Natural killer cell (primary cell): ENCODE results near the gene PRCP. TPM values are rescaled to one million over a fixed set of nuclear protein-coding genes. Genes with fewer than 3 reads are reported as not detected.
A peak's percentile ranks its signal among the peaks of the same experiment; 100 is the strongest.
"Not testable (repeated sequence)": the region's sequence is repeated elsewhere in the genome, so short reads cannot be mapped to it uniquely, and the experiment has no call there.

Experiments
- ATAC-seq, 3 donors: fragments of 150-1000 bp in 2 of 3; fragments of 200-7000 bp in 1 of 3; cut with Tn5 transposase; 1 replicate in 1 of 3; 2 replicates in 2 of 3; pipeline ENCODE4 v1.10.0; 2021; ENCODE audit warnings: mild to moderate bottlenecking in 2 of 3, moderate library complexity in 2 of 3
- DNase-seq, 2 donors: peaks; one replicate each; pipeline versions ENCODE4 v3.0.0 to v3.0.0-alpha.2; 2013 to 2021; ENCODE audit warnings: mixed read lengths in 1 of 2
- H3K27ac ChIP-seq: one replicate; pipeline ENCODE4 v1.5.1; 2013; ENCODE audit warnings: mild to moderate bottlenecking, low read length
- H3K27me3 ChIP-seq: one replicate; pipeline ENCODE4 v1.6.1; 2013; ENCODE audit warnings: low read length; ENCODE audit not compliant: control insufficient read depth, insufficient read depth
- H3K36me3 ChIP-seq: one replicate; pipeline ENCODE4 v1.6.1; 2013; ENCODE audit warnings: low read length; ENCODE audit not compliant: control insufficient read depth, insufficient read depth
- H3K4me1 ChIP-seq: one replicate; pipeline ENCODE4 v1.6.1; 2013; ENCODE audit warnings: low read length; ENCODE audit not compliant: control insufficient read depth, insufficient read depth
- H3K4me3 ChIP-seq: one replicate; pipeline ENCODE4 v1.5.1; 2013; ENCODE audit warnings: low read length
- H3K9me3 ChIP-seq: one replicate; pipeline ENCODE4 v1.6.1; 2013; ENCODE audit warnings: low read length; ENCODE audit not compliant: control insufficient read depth, insufficient read depth
- H3K27ac Mint-ChIP-seq, 2 donors: one replicate each; pipeline ENCODE4 v1.8.0; 2022; ENCODE audit warnings: mild to moderate bottlenecking in 2 of 2, mixed read lengths in 2 of 2, moderate library complexity in 1 of 2
- H3K27me3 Mint-ChIP-seq, 2 donors: one replicate each; pipeline ENCODE4 v1.8.0; 2022; ENCODE audit warnings: low read depth in 2 of 2, mixed read lengths in 2 of 2
- H3K36me3 Mint-ChIP-seq: one replicate; pipeline ENCODE4 v1.8.0; 2022; ENCODE audit warnings: mixed read lengths
- H3K4me1 Mint-ChIP-seq, 2 donors: one replicate each; pipeline ENCODE4 v1.8.0; 2022; ENCODE audit warnings: mixed read lengths in 2 of 2
- H3K4me3 Mint-ChIP-seq: one replicate; pipeline ENCODE4 v1.8.0; 2022; ENCODE audit warnings: mild to moderate bottlenecking, moderate library complexity, mixed read lengths
- H3K9me3 Mint-ChIP-seq, 2 donors: one replicate each; pipeline ENCODE4 v1.8.0; 2022; ENCODE audit warnings: mixed read lengths in 2 of 2
- CTCF ChIP-seq: fragments of 200-600 bp; IDR thresholded peaks from one replicate; pipeline ENCODE4 v1.8.0; 2022; ENCODE audit warnings: antibody characterized with exemption
- WGBS: methylation state at CpG from one replicate; pipeline ENCODE4 v1.1.7; 2013; ENCODE audit warnings: missing lambda C conversion rate; ENCODE audit not compliant: insufficient coverage; 5-methylcytosine and 5-hydroxymethylcytosine counted together
- intact Hi-C: fragments of 100-400 bp; cut with micrococcal nuclease; formaldehyde crosslinking; loops from one replicate; pipeline ENCODE4 v1.14.2; 2022
- total RNA-seq, 4 donors: library from RNA; stranded (reverse); fragments of 120-200 nt in 1 of 4; gene quantifications; one replicate each; pipeline versions ENCODE4 v1.2.3 to v1.2.4, GENCODE V29; 2013 to 2022

Gene PRCP
- 10 to 100 TPM; 28.1 to 30.0 (median 30.0) TPM for total RNA-seq
- total RNA-seq (2013) = 51.3 TPM

- H3K9me3 Mint-ChIP-seq = no peaks in the 10 kb centered on the region
- Histone ChIP-seq H3K9me3 (no peaks in the 10 kb centered on the region), H3K36me3 (no peaks in the 10 kb centered on the region), H3K27ac (peak within 1 kb of the TSS; percentile 99), H3K4me3 (peak within 1 kb of the TSS; percentile 94), H3K27me3 (no peaks in the 10 kb centered on the region), H3K4me1 (peaks cover 32% of the 10 kb centered on the region)
- intact Hi-C loops = loop anchor here (1.0 to 2.0 kb wide), 6 partner anchors 34 to 386 kb away; partner anchors contain the start of genes ANKRD42, CCDC90B and RAB30
- ATAC-seq (peak; percentile 75 to 90 (median 79)), DNase-seq (peak; percentile 91 to 95)
- no peaks in the 10 kb centered on the region for H3K27me3 Mint-ChIP-seq
- no peaks in the 10 kb centered on the region for H3K36me3 Mint-ChIP-seq
- peak within 1 kb of the TSS; percentile 98 for H3K4me3 Mint-ChIP-seq
- no peak for TF ChIP-seq CTCF
- peaks cover 50 to 59% of the 10 kb centered on the region in 2 donors for H3K4me1 Mint-ChIP-seq
- H3K27ac Mint-ChIP-seq = peak within 1 kb of the TSS; percentile 97 to 99
- WGBS = under 1% methylated on average over 40 of the region's 40 CpGs
Measured at GRCh38 chr11:82900277-82901164, at the start of gene PRCP. TSS of gene PRCP (minus strand) at chr11:82900430. CDS start at chr11:82900402, 28 bp downstream.

- DNase-seq = no peak
- Histone ChIP-seq H3K27me3 (no peaks in the 10 kb centered on the region), H3K4me3 (no peak overlapping the region), H3K4me1 (no peaks in the 10 kb centered on the region), H3K9me3 (peaks cover 4% of the 10 kb centered on the region), H3K36me3 (no peaks in the 10 kb centered on the region), H3K27ac (no peak overlapping the region)
- ATAC-seq = no peak
- Mint-ChIP-seq H3K36me3 (peaks cover 54% of the 10 kb centered on the region), H3K27me3 (no peaks in the 10 kb centered on the region), H3K9me3 (peaks cover 10 to 15% of the 10 kb centered on the region in 2 donors), H3K4me3 (no peak overlapping the region), H3K4me1 (peaks cover 6% of the 10 kb centered on the region in 2 donors), H3K27ac (no peak overlapping the region)
- intact Hi-C loops = no loop called here
- TF ChIP-seq CTCF = no peak
Measured at GRCh38 chr11:82949352-82949751, 49.1 kb upstream of the PRCP start.

DNA sequence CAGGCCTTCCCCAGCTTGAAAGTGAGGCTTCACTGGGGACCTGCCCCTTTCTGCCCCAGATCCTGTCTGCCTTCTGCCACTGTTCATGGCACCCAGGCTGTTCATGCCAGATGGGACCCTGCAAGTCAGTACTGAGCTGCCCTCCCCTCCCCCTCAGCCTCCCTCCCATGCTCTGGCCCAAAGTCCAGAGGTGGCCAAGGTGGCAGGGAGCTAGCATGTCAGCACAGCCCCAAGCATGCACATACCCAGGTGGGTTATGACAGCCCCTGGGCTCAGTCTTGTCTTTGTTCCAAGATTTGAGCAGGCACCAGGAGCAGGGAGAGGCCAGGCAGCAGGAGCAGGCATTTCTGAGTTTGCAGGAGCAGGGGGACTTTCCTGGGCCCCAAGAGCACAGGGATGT lies 45.5 kb upstream of the PRCP start:
- peaks cover 2% of the 10 kb centered on the region in 2 donors for H3K9me3 Mint-ChIP-seq
- H3K27ac ChIP-seq = no peak overlapping the region
- H3K36me3 Mint-ChIP-seq = peaks cover 17% of the 10 kb centered on the region
- ATAC-seq = no peak
- no peak overlapping the region for H3K4me3 ChIP-seq
- H3K4me1 Mint-ChIP-seq = peaks cover 8 to 28% of the 10 kb centered on the region in 2 donors
- intact Hi-C loops = no loop called here
- H3K36me3 ChIP-seq = no peaks in the 10 kb centered on the region
- no peak for TF ChIP-seq CTCF
- no peaks in the 10 kb centered on the region for H3K27me3 ChIP-seq
- H3K27me3 Mint-ChIP-seq = no peaks in the 10 kb centered on the region
- no peaks in the 10 kb centered on the region for H3K4me1 ChIP-seq
- no peak for DNase-seq
- no peak overlapping the region for H3K27ac Mint-ChIP-seq
- H3K9me3 ChIP-seq = peaks cover 4% of the 10 kb centered on the region
- no peak overlapping the region for H3K4me3 Mint-ChIP-seq

- H3K9me3 ChIP-seq, H3K27ac ChIP-seq, H3K27me3 Mint-ChIP-seq, H3K4me1 ChIP-seq, DNase-seq, H3K9me3 Mint-ChIP-seq, H3K4me3 ChIP-seq, H3K36me3 ChIP-seq, ATAC-seq, intact Hi-C loops, H3K27me3 ChIP-seq, H3K4me3 Mint-ChIP-seq: not testable (repeated sequence)
- Mint-ChIP-seq H3K27ac (peak overlapping the region in 1 of 2 donors; percentile 17), H3K4me1 (peaks cover 8 to 30% of the 10 kb centered on the region in 2 donors), H3K36me3 (peaks cover 15% of the 10 kb centered on the region)
- 100% methylated on average over 1 of the region's 1 CpG for WGBS
Measured at GRCh38 chr11:82945041-82945440, 44.8 kb upstream of the PRCP start.
